Stimulated activated CD8-positive, alpha-beta memory T cell treated with anti-CD3 and anti-CD28 coated beads, Interleukin-15, amount 100 ng/mL, for 24 hours (primary cell): ENCODE measurements around the gene AKT3.
"Not testable (repeated sequence)": the region's sequence is repeated elsewhere in the genome, so short reads cannot be mapped to it uniquely, and the experiment has no call there.

Experiments
- DNase-seq: peaks from one replicate; pipeline ENCODE4 v3.0.0-alpha.2; 2020; ENCODE audit warnings: low read depth

AKT3 gene

DNA sequence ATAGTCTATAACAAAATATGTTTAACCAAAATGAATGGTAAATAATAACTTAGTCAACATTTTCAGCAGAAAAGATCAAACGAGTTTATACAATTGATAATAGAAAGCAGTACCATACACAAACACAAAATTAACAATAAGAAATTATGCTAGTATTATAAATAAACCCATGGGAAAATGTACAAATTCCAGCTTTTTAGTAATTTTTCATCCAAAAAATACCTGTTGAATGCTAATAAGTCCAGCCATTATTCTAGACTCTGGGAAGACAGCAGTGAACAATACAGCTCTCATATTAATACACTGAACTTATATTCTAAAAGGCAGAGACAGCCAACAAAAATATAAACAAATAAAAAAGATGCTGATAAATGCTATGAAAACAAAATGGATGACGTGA, 66.3 kb downstream of the AKT3 start:
- no peak for DNase-seq

DNA sequence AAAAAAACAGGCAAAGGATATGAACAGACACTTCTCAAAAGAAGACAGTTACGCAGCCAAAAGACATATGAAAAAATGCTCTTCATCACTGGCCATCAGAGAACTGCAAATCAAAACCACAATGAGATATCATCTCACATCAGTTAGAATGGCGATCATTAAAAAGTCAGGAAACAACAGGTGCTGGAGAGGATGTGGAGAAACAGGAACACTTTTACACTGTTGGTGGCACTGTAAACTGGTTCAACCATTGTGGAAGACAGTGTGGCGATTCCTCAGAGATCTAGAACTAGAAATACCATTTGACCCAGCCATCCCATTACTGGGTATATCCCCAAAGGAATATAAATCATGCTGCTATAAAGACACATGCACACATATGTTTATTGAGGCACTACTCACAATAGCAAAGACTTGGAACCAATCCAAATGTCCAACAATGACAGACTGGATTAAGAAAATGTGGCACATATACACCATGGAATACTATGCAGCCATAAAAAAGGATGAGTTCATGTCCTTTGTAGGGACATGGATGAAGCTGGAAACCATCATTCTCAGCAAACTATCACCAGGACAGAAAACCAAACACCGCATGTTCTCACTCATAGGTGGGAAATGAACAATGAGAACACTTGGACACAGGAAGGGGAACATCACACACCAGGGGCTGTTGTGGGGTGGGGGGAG, 77.5 kb downstream of the AKT3 start:
- not testable (repeated sequence) for DNase-seq

DNA sequence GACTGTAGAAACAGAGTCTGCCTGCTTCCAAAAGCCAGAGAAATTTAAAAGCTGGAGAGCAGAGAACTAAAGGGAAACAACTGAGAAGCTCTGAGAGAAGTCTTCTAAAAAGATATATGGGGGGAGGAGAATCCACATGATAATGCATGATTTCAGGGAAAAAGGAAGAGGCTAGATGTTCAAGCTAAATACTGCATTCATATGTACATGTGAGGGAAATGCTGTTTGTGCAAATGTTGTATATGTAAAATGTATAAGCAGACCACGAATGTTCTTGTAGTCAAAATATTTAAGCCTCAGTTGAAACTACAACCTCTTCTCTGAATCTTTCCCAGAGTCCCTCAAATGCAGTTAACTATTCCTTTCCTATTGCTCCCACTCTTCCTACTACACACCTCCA, 79.2 kb downstream of the AKT3 start:
- DNase-seq, result no peak

DNA sequence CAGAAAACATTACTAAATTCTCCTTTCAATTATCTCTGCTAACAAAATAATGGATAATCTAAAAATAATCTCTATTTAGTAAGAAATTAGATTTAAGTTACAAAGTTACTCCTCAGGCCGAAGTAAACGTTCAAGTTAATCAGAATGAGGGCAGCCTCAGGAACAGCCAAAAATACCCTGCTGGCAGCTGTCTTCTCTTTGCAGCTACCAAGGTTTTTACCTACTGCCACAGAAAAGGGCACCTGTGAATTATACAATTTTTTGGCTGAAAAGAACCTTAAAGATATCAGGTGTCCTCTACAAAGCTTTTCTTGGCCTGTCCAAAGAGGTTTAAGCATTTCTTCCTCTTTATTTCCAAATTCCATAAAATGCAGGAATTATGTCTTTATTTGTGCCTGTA, 84.4 kb downstream of the AKT3 start:
- no peak for DNase-seq

DNA sequence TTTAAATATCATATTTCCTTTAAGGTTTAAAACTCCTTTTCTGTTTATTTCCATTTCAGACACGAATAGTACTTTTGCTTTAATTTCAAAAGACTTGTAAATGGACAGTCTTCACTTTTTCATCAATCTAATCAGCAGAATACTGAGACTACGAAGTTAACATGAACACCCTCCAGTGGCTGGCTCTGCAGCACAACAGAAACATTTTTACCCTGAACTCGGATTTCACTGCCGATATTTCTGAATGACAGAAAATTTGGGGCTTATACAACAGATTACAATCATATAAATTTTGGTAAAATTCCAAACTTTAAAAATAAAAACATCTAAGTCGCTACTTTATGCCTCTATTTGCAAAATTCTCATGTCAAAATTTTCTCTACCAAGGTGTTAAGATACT, 86.2 kb downstream of the AKT3 start:
- DNase-seq, result no peak

DNA sequence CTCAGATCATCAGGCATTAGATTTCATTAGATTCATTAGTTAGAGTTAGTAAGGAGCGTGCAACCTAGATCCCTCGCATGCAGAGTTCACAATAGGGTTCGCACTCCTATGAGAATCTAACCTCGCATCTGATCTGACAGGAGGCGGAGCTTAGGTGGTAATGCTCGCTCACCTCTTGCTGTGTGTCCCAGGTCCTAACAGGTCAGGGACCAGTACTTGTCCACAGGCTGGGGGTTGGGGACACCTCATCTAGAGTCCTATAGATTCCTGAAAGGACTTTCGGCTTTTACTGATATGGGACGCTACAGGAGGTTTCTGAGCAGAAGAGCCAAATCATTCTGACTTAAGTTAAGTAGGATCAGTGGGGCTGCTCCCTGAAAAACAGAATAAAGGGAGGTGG, 91.4 kb downstream of the AKT3 start:
- no peak for DNase-seq

DNA sequence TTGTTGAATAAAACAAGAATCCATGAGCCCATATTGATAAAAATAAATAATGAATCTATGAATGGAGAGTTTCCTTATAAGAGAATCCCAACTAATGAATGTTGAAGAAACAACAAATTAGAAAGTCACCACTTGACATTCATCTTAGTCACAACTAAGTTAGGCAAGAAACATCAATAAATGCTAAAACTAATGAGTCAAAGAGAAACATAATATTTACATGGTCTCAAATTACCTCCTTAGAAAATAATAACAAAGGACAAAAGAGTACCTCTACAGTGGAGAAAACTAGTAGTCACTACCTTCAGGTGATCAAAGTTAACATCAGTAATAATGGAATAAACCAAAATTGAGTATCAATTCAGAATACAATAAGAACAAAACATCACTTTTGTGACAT, 93.5 kb downstream of the AKT3 start:
- DNase-seq, result no peak

DNA sequence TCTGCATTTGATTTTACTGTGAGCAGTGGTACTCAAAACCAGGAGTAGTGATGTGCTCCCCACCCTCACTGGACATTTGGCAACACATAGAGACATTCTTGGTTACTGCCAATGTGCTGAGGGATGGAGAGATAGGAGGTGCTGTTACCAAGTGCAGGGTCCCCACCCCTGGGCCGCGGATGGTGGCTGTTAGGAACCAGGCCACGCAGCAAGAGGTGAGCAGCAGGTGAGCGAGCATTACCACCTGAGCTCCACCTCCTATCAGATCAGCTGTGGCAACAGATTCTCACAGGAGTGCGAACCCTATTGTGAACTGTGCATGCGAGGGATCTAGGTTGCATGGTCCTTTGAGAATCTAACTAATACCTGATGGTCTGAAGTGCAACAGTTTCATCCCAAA, 95.7 kb downstream of the AKT3 start:
- DNase-seq, result no peak

DNA sequence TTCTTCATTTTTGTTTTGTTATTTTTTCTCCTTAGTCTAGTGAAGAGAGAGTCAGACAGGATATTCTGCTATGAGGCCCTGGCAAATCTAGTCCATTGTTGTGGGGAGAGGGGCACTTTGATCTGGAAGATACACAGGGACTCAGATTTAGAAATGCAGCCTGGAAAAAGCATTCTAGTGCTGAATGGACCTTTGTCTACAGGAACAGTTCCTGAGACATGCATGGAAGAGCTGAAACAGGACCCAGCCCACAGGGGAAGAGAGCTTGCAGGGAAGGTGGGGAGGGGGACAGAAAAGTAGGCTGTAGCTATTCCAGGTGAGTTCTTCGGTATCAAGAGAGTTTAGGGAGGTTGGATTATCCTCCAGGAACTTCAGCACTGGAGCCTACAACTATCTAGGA, 98.5 kb downstream of the AKT3 start:
- no peak for DNase-seq

DNA sequence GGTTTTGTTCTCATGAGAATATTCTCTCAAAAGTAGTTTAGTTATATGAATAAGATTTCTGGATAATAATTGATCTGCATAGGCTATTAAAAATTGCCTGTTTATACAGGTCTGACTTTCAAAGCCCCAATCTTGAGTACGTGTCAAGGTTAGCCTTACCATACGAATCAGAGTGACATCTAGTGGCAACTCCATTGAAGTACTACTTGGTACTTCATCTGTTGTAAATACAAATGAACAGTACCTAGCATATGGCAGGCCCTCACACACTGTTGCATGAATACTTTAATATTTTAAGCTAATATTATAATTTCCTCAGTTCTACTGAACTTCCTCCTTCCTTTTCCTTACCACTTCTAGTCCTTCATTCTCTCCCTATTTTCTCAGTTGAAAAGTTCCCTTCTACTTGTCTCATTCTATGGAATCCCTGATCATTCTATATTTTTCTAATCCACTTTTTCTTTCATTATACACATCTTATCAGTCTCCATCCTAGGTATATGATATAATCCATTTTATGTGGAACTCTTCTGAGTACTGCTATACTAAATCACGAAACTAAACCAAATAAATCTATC, 101.2 kb downstream of the AKT3 start:
- DNase-seq, result no peak

DNA sequence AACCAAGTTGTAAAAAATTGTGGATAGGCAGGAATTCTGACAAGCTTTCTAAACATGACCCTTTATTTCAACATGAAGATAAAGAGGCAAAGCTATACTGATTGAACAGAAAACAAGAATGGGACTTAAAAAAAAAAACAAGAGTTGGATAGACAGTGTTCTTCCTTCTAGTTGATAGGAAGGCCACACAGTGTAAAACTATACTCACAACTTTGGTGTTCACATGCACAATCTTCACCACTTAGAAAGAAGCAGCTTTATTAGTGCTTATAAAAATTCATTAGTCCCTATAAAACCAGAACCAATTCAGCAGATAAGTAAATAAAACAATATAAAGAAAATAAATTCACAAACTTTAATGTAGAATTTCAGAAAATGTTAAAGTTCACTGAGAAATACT, 101.8 kb downstream of the AKT3 start:
- no peak for DNase-seq

DNA sequence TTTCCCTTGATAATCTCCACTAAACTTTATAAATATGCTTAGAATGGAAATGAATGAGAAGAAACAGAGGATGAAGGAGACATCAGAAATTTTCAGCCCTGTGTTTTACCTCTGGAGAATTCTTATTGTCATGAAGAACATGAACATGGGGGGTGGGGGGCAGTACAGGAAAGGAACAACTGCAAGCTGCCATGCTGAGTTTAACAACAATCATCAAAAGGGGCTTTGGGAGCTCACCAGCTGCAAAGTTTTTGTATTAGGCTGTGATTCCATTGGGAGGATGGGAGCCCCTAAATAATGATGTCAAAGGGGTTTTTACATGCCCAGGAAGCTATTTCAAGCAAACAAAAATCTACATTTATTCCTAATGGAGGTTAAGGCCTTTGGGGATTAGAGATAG, 103.3 kb downstream of the AKT3 start:
- no peak for DNase-seq

DNA sequence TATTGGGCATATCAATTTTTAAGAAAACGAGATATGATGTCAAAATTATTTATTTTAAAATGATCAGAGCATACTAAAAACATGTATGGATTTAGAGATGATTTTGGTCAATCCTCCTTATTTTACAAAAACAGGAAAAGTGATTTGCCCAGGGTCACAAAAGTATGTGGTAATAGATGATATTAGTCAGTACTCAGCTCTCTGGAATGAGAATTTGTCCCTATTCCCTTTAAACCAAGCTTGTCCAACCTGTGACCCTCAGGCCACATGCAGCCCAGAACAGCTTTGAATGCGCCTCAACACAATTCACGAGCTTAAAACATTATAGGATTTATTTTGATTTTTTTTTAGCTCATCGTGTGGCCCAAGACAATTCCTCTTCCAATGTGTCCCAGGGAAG, 104.7 kb downstream of the AKT3 start:
- DNase-seq, result no peak

DNA sequence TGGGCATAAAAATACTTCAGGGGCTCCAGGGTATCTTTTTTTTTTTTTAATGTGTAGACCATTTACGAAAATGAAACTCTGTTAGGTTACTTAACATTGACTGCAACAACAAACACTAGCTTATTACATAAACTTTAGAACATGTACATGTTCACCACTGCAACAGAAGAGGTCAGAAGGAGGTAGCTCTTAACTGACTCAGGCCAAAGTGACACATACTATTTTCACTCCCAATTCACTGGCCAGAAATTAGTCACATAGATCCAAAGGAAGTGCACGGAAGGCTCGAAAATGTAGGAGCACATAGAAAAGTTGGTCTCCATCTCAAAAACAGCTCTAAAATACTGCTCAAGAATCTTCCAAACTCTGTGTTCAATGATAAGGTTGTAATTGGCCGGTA, 107.2 kb downstream of the AKT3 start:
- DNase-seq, result no peak

DNA sequence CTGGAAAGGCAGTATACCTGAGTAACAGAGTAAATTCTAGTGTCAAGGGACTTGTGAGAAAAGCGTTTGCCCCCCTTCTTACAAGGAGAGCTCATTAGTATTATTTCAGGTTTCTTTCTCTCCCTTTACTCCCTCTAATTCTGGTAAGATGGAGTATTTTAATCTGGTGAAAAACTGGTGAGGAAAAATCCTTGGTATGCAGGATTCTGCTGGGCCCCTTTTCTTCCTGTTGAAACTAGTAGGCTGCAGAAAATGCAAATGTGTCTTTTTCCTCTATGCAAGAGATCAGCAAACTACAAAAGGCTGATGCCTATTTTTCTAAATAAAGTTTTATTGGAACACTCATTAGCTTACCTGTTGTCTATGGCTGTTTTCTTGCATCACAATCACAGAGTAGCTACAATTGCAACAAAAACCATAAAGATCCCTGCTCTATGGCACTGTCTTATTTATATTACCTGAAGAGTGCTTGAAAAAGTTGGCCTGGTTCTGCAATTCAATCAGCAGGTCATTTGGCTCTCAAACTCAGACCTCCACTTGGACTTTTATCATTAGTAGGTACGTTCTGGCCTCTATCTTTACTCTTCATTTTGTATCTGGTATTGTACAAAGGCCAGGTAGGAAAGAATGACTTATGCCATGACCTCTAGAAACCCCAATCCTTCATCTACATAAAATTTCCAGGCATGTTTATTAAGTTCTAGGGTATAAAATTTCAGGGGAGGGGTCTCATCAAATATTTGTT, 109.6 kb downstream of the AKT3 start:
- DNase-seq, result no peak

DNA sequence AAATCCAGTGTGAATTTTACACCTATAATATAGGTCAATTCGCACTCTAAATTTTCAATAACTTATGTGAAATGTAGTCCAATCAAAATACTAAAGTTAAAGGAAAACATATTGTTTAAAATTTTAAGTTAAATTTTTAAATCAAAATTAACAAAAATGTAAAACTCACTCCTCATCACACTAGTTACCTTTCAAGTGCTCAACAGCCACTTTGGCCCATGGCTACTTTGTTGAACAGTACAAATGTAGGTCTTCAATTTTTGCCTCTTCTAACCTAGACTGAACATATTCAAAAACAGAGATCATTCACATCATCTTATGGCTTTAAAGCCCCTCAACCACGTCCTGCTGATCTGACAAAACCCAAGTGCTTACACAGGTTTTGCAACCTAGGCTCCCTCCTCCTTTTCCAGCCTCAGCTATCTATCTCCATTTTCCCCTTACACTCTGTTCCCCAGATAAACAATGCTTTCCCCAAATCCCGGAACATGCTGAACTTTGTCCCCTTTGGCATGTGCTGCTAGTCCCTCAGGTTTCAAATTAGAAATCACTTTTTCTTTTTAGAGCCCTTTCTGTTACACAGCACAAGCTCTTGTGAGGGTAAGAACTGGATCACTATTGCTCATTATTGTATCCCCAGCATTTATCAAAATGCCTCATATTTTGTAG, 110.6 kb downstream of the AKT3 start:
- no peak for DNase-seq

DNA sequence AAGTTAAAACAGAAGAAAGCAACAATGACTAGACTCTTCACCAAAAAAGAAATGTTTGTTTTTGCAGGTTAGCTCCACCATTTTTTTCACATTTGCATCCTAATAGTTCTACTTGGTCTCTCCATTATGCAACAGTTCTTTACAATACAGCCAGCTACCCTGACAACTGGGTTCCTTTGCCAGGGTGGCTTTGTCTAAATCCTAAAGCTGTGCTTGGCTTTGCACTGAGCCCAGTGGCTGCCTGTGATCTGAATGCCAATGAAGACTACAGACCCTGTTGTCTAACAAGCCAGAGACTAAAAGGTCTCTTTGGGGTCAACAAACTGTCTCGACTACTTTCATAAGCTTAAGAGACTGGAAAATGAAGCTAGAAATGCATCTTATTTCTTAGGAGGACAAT, 112.0 kb downstream of the AKT3 start:
- no peak for DNase-seq

DNA sequence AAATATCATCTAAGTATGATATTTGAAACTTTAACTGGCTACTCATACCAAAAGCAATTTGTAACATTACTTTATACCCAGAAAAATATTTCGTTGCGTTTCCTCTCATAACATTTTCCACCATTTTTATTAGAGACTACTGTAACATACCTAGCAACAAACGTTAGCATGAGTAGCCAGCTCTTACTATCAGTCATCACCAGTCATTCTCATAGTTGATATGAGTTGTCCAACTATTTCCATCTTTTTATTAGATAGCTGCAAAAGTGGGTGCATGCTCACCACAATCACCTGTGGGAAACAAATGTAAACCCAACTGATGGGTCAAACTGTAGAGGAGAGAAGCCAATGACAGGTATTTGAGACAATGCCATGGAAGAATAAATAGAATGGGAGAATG, 114.6 kb downstream of the AKT3 start:
- no peak for DNase-seq

DNA sequence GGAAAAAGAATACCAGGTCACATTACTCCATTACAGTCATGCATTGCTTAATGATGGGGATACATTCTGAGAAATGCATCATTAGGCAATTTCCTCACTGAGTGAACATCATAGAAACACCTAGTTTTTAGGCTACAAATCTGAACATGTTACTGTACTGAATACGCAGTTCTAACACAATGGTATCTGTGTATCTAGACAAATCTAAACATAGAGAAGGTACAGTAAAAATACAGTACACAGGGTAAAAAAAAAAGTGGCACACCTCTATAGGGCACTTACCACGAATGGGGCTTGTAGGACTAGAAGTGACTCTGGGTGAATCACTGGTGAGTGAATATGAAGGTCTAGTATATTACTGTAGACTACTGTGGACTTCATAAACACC, 115.7 kb downstream of the AKT3 start:
- DNase-seq, result no peak

DNA sequence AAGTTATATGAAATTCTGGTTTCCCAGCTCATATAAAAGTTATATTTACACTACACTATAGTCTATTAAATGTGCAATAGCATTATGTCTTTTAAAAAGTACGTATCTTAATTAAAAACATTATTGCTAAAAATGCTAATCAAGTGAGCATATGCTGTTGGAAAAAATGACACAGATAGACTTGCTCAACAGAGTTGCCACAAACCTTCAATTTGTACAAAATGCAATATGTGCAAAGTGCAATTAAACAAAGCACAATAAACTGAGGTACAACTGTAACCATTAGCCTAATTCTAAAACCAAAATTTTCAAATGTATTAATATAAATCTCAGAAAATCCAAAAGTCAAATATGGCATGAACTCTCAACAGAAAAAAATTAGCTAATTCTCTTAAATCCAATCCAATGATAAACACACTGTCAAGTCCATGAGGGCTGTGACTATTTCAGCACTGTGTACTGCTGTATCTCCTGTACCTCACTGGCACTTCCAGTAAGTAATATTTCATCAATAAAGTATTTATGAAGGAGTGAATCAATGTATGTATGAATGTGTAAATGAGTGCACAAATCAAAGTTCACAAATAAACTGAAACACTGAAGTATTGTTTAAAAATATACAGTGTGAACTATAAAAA, 116.3 kb downstream of the AKT3 start:
- DNase-seq, result no peak

DNA sequence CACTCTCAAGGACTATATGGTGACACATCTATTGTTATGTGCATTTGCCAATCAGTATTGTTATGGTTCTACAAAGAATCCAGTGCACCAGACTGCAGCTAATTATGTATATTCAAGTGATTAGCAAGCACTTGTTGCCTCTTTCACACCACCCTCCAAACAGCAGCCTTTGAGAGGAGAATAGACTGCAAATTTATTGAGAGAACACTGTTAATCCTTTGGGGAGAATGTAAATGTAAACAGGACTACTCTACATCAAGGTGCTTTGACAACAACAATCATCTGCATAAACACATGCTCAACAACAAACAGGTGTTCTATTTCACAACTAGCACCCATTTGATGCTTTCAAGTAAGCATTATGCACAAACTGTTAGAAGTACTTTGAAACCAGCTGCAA, 117.4 kb downstream of the AKT3 start:
- no peak for DNase-seq

DNA sequence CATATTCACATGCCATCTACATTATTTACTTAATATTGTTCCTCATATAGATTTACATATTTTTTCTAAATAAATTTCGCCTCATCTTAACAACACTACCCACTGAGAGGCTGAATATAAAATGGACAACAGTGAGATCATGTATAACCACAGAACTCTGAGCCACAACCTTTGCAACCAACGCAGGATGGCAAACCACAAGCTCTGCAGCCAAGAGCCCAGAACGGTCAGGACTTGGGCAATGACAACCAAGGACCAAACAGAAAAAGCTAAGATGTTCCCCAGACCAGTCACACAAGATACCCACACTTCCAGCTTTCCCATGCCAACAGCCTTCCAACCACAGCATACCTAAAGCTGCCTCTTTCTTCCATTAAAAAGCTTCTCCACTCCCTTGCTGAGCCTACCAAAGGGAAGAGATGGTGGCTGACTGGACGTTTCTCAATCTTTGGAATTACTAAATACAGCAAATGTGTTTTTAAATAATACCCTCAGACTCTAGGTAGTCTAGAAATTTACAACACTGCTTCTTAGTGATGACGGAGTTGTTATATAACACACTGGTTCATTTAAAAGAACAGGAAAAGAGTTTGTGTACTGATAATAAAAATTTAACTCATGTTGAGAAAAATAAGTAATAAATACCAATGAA, 117.9 kb downstream of the AKT3 start:
- DNase-seq, result no peak
